GM21723 (cell line): ENCODE measurements around the gene LHX3.
"Not testable (repeated sequence)": the region's sequence is repeated elsewhere in the genome, so short reads cannot be mapped to it uniquely, and the experiment has no call there.

Source experiments
- ATAC-seq: cut with Tn5 transposase; IDR thresholded peaks from one replicate; pipeline ENCODE4 v1.9.1; 2021; ENCODE audit warnings: mild to moderate bottlenecking, moderate library complexity; ENCODE audit not compliant: unreplicated experiment

The LHX3 gene

DNA sequence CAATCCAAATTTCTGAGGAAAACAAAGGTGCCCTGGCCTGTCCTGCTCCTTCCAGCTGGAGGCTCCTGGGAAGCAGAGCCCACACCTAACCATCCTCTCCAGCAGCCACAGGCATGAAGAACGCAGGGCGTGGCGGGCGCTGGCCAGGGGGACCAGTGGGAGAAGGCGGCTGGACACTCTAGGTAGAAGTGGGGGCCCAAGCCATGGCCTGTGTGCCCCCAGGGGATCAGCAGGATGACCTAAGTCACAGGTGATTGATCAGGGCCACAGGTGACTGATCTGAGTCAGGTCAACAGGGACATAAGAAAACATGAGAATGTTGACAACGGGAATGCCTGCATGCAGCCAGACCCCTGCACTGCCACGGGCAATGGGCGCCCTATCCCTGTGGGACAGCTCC is 37.3 kb upstream of the LHX3 start:
- no peak for ATAC-seq

DNA sequence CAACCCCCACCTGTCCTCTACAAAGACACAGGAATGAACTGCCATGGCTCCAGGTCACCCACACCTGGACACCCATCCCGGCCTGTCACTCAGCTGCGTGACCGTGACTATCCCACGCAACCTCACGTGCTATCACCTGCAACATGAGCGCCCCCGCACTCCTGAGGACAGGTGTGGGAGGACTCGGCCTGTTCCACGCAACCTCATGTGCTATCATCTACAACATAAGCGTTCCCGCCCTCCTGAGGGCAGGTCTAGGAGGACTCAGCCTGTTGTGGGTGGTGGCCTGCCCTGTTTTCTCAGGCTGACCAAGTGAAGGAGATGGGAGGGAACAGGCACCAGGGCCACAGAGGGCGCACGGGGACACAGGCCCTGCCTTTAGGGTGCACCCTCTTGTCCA is 36.6 kb upstream of the LHX3 start:
- ATAC-seq: no peak

DNA sequence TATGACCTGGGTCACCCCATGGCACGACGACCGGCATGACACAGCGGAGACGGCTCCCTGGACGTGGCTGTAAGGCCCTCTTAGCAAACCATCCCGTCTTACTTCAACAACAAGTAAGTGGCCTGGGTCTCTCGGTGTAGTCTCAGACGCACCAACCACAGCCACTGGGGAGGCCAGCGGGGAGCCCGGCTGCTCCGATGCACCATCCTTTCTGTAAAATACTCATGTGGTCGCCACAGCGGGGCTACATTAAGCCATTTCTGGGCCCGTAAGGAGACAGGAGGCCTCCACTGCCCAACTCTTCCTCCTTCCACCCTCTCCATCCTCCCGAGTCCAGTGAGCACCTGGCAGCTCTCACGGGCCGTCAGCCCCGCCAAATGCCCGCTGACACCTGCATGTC is 36.0 kb upstream of the LHX3 start:
- ATAC-seq: no peak

DNA sequence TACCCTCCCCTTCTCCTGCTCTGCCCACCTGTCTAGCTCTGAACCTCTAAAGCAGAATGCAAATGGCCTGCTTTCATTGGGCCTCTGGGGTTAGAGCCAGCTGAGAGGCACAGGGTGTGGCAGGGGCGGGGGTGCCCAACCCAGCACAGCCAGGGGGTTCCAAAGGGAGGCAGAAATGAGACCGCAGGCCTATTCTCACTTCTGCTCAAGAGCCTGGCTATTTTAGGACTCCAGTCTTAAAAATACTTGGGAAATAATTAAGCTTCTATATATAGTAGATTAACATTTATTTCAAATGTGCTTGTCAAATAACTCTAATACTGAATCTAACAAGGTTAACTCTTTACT is 35.0 kb upstream of the LHX3 start:
- ATAC-seq: no peak

GRCh38 chr9:136239135-136239982 is 34.4 kb upstream of the LHX3 start:
- ATAC-seq: no peak

- no peak for ATAC-seq
Measured at GRCh38 chr9:136238342-136238732, 33.4 kb upstream of the LHX3 start.

DNA sequence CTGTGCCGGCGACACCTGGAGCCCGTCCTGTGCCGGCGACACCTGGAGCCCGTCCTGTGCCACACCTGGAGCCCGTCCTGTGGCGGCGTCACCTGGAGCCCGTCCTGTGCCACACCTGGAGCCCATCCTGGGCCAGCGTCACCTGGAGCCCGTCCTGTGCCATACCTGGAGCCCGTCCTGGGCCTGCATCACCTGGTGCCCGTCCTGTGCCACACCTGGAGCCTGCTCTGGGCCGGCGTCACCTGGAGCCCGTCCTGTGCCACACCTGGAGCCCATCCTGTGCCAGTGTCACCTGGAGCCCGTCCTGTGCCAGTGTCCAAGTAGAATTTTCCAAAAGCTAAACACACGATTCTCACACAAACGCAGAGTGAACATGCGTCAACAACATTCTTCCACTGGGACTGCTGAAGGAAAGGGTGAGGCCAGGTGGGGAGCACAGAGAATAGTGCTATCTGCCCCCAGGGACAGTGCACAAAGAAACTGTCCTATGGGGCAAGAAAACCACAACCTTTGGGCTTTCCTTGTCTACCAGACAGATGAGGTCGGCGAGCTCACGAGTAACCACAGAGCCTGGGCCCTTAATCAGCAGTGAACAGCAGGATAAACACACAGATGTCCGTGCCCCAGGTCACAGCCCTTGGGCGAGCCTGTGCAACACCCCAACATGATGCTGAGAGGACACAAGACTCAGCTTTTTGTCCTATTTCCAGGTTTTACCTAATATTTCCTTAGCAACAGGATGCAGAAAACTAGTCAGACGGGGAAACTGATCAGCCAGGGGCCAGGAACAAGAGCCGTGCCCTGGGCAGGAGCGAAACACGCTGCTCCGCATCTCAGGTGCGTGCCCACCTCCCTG is 32.8 kb upstream of the LHX3 start:
- ATAC-seq: no peak

- ATAC-seq: not testable (repeated sequence)
Measured at GRCh38 chr9:136236471-136237410, 31.8 kb upstream of the LHX3 start.

DNA sequence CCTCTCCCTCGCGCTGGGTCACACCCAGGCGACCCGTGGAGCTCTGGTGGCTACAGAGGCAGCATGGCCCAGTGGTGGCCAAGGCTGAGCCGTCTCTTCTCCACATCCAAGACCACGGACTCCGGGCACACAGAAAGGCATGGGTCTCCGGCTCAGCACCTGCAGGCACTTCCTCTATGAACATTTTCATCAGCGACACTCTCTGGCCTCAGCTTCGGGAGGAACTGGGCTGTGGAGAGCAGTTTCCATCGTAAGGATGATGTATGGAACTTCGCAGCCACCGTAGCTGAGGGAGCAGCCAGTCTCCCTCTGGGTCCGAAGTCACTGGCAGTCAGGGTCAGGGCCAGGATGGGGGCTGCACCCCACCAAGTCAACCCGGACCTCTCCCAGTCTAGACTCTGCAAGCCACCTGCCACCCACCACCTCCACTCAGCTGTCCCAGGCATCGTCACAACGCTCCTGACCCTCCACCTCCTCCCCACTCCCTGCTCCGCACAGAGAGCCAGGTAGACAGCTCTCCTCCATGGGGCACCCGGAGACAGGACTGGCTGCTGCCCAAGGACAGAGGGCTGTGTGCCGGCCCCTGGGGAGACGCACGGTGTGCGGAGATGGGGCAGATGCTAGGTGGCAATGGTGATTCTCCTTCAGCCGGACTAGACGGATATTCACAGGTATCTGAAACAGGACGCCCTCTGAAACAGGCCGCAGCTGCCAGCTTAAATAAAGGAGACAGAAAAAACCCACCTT is 31.0 kb upstream of the LHX3 start:
- ATAC-seq: no peak

GRCh38 chr9:136235171-136235570 is 30.2 kb upstream of the LHX3 start:
- no peak for ATAC-seq

DNA sequence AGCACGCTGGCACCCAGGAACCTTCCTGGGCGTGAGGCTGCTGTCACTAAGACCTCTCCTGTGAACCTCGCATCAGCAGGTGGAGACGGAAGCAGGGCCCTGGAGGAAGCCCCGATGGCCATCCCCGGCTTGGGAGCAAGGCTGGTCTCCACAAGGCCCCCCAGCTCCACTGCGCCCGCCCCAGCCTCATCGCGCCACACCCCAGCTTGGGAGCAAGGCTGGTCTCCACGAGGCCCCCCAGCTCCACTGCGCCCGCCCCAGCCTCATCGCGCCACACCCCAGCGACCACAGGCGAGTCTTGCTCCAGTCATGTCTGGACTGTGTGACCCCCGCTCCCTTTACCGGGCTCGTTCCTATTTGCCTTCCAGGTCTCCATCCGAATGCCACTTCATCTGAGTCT is 29.7 kb upstream of the LHX3 start:
- no peak for ATAC-seq

- no peak for ATAC-seq
Measured at GRCh38 chr9:136233868-136234267, 28.9 kb upstream of the LHX3 start.

DNA sequence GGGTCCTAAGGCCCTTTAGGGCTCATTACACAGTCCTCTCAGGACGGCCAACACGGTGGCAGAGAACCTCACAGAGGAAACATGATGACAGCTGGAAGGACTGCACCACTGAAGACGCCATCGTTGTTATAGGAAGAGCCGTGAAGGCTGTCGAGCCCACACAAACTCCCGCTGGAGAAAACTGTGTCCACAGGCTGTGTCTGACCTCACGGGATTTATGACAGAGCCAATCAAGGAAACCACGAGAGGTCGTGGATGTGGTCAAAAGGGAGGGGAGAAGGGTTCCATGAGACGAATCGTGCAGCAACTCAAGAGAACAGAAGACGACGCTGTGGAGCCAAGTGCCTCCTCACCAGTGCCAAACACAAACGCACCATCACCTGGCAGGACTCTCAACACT is 28.5 kb upstream of the LHX3 start:
- ATAC-seq: no peak

DNA sequence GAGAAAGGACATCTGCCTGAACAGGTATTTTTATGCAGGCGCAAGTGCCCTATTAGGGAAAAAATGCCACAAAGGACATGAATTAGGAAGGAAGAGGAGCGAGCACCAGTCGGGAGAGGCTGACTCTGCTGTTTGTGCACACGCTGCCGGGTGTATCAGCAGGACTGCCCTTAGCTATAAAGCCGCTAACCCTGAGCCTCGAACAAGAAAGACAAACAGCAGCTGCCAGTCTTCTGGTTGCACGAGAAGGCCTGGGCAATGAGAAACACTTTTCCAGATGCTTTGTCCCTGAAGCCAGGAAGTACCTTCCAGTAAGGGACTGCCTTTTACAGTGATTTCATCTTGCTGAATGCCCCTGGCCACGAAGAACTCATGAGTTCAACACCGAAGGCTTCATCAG is 28.0 kb upstream of the LHX3 start:
- ATAC-seq: no peak

GRCh38 chr9:136231478-136232297 is 26.8 kb upstream of the LHX3 start:
- ATAC-seq: no peak

DNA sequence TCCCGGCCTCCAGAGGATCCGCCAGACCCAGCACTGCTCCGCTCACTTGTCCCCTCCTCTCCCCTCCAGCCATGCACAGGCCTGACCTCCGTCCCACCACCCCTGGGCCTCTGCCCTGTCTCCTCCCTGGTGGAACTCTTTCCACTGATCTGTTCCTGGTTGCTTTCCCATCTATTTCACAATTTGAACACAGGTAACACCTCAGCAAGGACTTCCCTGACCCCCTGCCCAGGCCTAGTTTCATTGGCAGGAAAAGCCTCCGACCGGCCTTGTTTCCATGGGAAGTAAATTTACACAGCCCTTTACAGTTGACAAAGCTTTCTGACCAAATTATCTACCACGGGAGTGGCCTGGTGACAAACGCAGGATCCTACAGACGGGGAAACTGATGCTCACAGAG is 25.8 kb upstream of the LHX3 start:
- ATAC-seq: no peak

DNA sequence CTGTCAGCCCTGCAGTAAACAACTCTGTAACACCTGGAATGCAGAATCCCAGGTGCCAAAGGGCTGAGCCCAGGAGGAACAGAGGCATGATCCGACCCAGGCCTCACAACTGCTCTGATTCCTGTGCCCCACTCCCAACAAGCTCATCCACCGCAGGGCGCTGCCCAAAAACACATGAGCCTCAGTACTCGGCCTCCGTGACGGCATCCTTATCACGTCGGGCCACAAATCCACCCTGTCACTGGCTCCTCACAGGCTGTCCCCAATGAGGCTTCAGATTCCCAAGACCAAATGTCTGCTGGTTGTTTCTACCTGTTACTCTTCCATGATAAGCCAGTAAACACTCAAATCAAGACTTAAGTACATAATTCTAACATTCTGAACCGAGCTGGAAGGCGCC is 25.4 kb upstream of the LHX3 start:
- no peak for ATAC-seq

- no peak for ATAC-seq
Measured at GRCh38 chr9:136229096-136230065, 24.5 kb upstream of the LHX3 start.
